Left lung (tissue), 10 donors: ENCODE measurements around the gene C17orf67. TPM values are rescaled to one million over a fixed set of nuclear protein-coding genes. Genes with fewer than 3 reads are reported as not detected.

ENCODE experiments used
- ATAC-seq: fragments of 200-7000 bp; cut with Tn5 transposase; one replicate; pipeline ENCODE4 v1.9.1; 2020; ENCODE audit warnings: moderate library complexity
- DNase-seq, 4 donors: peaks; one replicate each; pipeline ENCODE4 v3.0.0-alpha.2; 2013 to 2020
- H3K27ac ChIP-seq, 2 donors: fragments of 200-600 bp; sonication (generic) in 1 of 2; one replicate each; pipeline versions ENCODE4 v1.5.0 to v1.8.0; 2020 to 2021
- H3K27me3 ChIP-seq, 2 donors: fragments of 200-600 bp; sonication (generic) in 1 of 2; one replicate each; pipeline versions ENCODE4 v1.5.0 to v1.8.0; 2020 to 2021
- H3K36me3 ChIP-seq, 2 donors: fragments of 200-600 bp; sonication (generic) in 1 of 2; one replicate each; pipeline versions ENCODE4 v1.5.0 to v1.8.0; 2020 to 2021
- H3K4me1 ChIP-seq, 2 donors: fragments of 200-600 bp; one replicate each; pipeline ENCODE4 v1.8.0; 2021
- H3K4me3 ChIP-seq, 2 donors: fragments of 200-600 bp; sonication (generic) in 1 of 2; one replicate each; pipeline versions ENCODE4 v1.5.0 to v1.8.0; 2020 to 2021; ENCODE audit warnings: mild to moderate bottlenecking in 1 of 2
- H3K9me3 ChIP-seq, 2 donors: fragments of 200-600 bp; sonication (generic) in 1 of 2; one replicate each; pipeline versions ENCODE4 v1.5.0 to v1.8.0; 2020 to 2021
- intact Hi-C, 2 donors: fragments of 100-400 bp; cut with DNase I; formaldehyde crosslinking; loops; one replicate each; pipeline versions ENCODE4 v1.11.2 to v1.14.2; 2022
- polyA plus RNA-seq, 6 donors: library from polyadenylated mRNA; unstranded; fragments of 120-200 nt; gene quantifications; one replicate each; pipeline ENCODE4 v1.2.1, GENCODE V29; 2013; ENCODE audit not compliant: insufficient read length in 6 of 6
- total RNA-seq, 2 donors: library from RNA; stranded (reverse); fragmentation: NEBNext Ultra II Directional; extraction: Animal tissue kit (Norgen Biotek cat#: 25700); gene quantifications; one replicate each; pipeline ENCODE4 v1.2.1, GENCODE V29; 2021
- TF ChIP-seq, protein P1 (sequence below), 2 donors: fragments of 200-600 bp; sonication (generic) in 1 of 2; IDR thresholded peaks; one replicate each; pipeline versions ENCODE4 v1.5.0 to v1.8.0; 2021; ENCODE audit warnings: antibody characterized with exemption in 2 of 2
- donor health status: DM: no; HTN: yes; CAD: no.
- donor health status: DM: no; HTN: no; CAD: no.

The C17orf67 gene
- total and polyA plus RNA-seq, 8 donors = 1.6 to 5.0 (median 3.5) TPM

DNA sequence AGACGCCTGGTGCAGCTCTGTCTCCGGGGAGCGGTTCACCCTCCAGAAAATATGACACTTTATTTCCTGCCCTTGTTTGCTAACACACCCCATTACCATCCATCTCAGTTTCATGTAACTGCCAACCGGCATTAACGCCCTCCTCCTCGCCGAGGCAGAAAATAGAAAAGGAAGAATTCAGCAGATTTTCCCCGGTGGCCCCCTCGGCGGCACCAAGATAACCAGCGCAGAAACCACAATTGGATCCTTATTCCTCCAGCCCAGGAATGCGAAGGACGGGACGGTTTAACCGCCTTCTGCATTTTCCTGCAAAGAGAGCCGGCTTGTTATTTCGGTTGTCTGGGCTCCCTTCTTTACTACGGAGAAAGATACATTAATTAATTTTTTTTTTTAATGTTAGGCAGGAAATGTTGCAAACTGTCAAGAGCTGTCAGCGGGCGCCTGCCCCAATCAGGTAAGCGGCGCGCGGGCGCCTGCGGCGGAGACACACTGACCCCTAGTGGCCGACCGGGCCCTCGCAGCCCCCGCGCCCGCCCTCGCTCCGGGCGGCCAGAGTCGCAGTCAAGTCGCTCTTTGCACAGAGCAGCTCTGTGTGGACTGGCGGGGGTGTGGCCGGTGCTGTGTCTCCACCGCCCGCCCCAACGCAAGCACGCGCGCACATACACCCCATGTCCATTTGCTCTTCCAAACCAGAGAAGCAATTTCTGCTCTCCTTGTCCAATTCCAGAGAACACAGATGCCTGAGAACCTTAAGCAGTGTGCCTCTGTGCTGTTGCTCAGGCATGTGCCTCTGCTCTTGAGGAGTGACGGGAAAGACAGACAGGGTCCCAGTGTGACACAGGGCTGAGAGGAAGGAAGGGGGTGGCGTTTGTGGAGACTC lies 53.6 kb downstream of the C17orf67 start:
- peaks cover 0 to 28% of the 10 kb centered on the region in 2 donors for H3K27me3 ChIP-seq
- DNase-seq = peak; percentile 59 to 99 (median 80)
- no peaks in the 10 kb centered on the region for H3K9me3 ChIP-seq
- TF ChIP-seq, protein P1, sequence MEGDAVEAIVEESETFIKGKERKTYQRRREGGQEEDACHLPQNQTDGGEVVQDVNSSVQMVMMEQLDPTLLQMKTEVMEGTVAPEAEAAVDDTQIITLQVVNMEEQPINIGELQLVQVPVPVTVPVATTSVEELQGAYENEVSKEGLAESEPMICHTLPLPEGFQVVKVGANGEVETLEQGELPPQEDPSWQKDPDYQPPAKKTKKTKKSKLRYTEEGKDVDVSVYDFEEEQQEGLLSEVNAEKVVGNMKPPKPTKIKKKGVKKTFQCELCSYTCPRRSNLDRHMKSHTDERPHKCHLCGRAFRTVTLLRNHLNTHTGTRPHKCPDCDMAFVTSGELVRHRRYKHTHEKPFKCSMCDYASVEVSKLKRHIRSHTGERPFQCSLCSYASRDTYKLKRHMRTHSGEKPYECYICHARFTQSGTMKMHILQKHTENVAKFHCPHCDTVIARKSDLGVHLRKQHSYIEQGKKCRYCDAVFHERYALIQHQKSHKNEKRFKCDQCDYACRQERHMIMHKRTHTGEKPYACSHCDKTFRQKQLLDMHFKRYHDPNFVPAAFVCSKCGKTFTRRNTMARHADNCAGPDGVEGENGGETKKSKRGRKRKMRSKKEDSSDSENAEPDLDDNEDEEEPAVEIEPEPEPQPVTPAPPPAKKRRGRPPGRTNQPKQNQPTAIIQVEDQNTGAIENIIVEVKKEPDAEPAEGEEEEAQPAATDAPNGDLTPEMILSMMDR (IDR thresholded peaks at IDR 0.05) = peak; percentile 99 to 100
- H3K4me3 ChIP-seq = peak overlapping the region in 1 of 2 donors; percentile 24
- intact Hi-C loops = loop anchor here in 1 of 2 donors (10.0 kb wide), 1 partner anchor 185 kb away; the partner anchor contains the start of gene NOG
- no peak overlapping the region for H3K27ac ChIP-seq
- H3K36me3 ChIP-seq = no peaks in the 10 kb centered on the region
- ATAC-seq = peak; percentile 100
- peaks cover 0 to 15% of the 10 kb centered on the region in 2 donors for H3K4me1 ChIP-seq

DNA sequence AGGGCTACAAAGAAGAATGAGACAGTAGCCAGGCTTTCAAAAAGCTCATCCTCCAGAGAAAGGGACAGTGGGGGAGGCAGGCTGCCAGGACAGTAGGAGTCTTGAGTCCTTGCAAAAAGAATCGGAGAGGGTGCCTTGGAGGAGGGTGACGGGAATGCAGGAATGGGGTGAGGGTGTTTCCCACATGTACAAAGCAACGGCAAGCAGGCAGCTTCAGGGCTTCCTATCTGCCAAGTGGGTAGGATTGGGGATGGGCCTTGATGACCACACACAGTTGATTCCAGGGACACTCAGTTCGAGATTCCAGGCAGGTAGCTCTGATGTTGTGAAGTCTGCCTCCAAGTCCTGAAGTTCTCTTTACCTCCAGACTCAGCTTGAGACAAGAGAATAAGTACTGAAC lies 54.4 kb downstream of the C17orf67 start:
- ATAC-seq (no peak), DNase-seq (no peak)
- TF ChIP-seq, protein P1 (IDR thresholded peaks at IDR 0.05) = no peak
- Histone ChIP-seq H3K27ac (no peak overlapping the region), H3K4me1 (peaks cover 0 to 15% of the 10 kb centered on the region in 2 donors), H3K27me3 (peaks cover 0 to 28% of the 10 kb centered on the region in 2 donors), H3K36me3 (no peaks in the 10 kb centered on the region), H3K4me3 (no peak overlapping the region), H3K9me3 (no peaks in the 10 kb centered on the region)
- intact Hi-C loops = no loop called here

DNA sequence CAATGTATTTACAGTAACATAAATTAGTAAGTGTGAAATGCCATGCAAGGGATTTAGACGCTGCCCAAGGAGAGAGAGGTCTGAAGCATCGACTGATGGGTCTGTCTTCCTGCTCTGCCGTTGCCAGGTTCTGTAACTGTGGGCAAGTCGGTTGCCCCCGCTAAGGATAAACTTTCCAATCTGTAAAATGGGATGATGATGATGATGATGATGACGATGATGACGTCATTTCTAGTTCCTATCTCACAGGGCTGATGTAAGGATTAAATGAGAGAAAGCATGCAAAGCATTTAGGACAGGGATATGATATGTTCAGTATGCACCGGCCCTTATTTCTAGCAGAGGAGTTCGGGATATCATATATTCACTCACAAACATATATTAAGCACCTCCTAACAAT lies 54.8 kb downstream of the C17orf67 start:
- DNase-seq (no peak), ATAC-seq (no peak)
- H3K9me3 ChIP-seq = no peaks in the 10 kb centered on the region
- H3K27me3 ChIP-seq = peaks cover 0 to 28% of the 10 kb centered on the region in 2 donors
- H3K36me3 ChIP-seq = no peaks in the 10 kb centered on the region
- no peak overlapping the region for H3K27ac ChIP-seq
- H3K4me3 ChIP-seq = no peak overlapping the region
- peaks cover 0 to 15% of the 10 kb centered on the region in 2 donors for H3K4me1 ChIP-seq
- intact Hi-C loops = no loop called here
- TF ChIP-seq, protein P1 (IDR thresholded peaks at IDR 0.05) = no peak

DNA sequence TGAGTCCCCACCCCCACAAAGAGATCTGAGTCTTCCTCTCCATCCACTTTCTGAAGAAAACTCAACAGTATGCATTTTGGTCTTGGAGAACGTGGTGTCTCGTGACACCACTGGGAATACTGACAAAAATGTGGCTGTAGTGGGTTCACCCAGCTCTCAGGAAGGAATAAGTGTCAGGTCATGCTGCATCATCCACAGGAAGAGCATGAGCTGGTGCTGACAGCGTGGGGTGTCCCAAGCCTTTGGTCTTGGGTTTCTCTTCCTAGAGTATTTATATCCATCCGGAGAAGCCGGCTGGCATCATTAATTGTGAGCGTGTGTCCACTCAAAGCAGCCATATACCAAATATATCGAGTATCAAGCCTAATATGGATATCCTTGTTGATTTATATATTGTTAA lies 55.9 kb downstream of the C17orf67 start:
- Histone ChIP-seq H3K4me1 (peaks cover 0 to 15% of the 10 kb centered on the region in 2 donors), H3K9me3 (no peaks in the 10 kb centered on the region), H3K4me3 (no peak overlapping the region), H3K36me3 (no peaks in the 10 kb centered on the region), H3K27me3 (peaks cover 0 to 28% of the 10 kb centered on the region in 2 donors), H3K27ac (no peak overlapping the region)
- ATAC-seq (no peak), DNase-seq (no peak)
- intact Hi-C loops = no loop called here
- TF ChIP-seq, protein P1 (IDR thresholded peaks at IDR 0.05) = no peak

DNA sequence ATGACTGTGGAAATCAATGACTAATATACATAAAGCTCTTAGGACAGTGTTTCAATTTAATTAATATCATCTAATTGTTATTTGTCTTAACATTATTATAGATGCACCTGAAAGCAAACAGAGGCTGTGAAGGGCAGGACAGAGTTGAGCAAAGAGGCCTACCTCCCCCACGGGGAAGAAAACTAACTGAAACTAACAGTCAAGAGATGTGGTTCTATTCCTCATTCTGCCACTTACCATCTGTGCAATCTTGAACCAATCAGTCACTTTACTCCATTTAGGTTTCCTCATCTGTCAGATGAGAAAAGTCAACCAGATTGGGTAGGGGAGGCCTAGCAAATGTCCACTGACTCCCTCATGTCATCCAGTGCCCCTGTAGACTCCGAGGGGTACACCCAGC lies 59.1 kb downstream of the C17orf67 start:
- no peaks in the 10 kb centered on the region for H3K36me3 ChIP-seq
- TF ChIP-seq, protein P1 (IDR thresholded peaks at IDR 0.05) = no peak
- H3K27ac ChIP-seq = no peak overlapping the region
- H3K9me3 ChIP-seq = no peaks in the 10 kb centered on the region
- peaks cover 0 to 9% of the 10 kb centered on the region in 2 donors for H3K27me3 ChIP-seq
- no peak overlapping the region for H3K4me3 ChIP-seq
- ATAC-seq = no peak
- intact Hi-C loops = no loop called here
- DNase-seq = no peak
- peaks cover 0 to 2% of the 10 kb centered on the region in 2 donors for H3K4me1 ChIP-seq
